GM12891 (cell line): ENCODE measurements around the gene KIRREL2.

ENCODE experiments used
- POLR2A ChIP-seq: IDR thresholded peaks from 2 replicates; pipeline ENCODE4 v1.6.1; 2011; ENCODE audit warnings: low read depth, low read length, control low read depth
- TAF1 ChIP-seq: IDR thresholded peaks from 2 replicates; pipeline ENCODE4 v1.6.1; 2011; ENCODE audit warnings: low read depth, low read length, control low read depth

GRCh38 chr19:35907377-35907745, 50.6 kb downstream of the KIRREL2 start:
- TF ChIP-seq POLR2A = no peak
- no peak for TF ChIP-seq TAF1
